Measurements from ENCODE around the gene MYL12B.

GRCh38 chr18:3245185-3245564, 16.8 kb upstream of the MYL12B start:
- TF ChIP-seq, protein P1, sequence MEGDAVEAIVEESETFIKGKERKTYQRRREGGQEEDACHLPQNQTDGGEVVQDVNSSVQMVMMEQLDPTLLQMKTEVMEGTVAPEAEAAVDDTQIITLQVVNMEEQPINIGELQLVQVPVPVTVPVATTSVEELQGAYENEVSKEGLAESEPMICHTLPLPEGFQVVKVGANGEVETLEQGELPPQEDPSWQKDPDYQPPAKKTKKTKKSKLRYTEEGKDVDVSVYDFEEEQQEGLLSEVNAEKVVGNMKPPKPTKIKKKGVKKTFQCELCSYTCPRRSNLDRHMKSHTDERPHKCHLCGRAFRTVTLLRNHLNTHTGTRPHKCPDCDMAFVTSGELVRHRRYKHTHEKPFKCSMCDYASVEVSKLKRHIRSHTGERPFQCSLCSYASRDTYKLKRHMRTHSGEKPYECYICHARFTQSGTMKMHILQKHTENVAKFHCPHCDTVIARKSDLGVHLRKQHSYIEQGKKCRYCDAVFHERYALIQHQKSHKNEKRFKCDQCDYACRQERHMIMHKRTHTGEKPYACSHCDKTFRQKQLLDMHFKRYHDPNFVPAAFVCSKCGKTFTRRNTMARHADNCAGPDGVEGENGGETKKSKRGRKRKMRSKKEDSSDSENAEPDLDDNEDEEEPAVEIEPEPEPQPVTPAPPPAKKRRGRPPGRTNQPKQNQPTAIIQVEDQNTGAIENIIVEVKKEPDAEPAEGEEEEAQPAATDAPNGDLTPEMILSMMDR (IDR thresholded peaks at IDR 0.05; ENCODE audit: low read length) = no peak
- TF ChIP-seq EZH2 (optimal IDR thresholded peaks at IDR 0.05; ENCODE audit: low read depth, low read length) (no peak), EZH2phosphoT487 (IDR thresholded peaks at IDR 0.05; ENCODE audit: low read length) (no peak)

Measured in MM.1S (cell line).